GM12873 (cell line): ENCODE measurements around the gene ZFPM1.

Experiments
- TF ChIP-seq, protein P1 (sequence below): IDR thresholded peaks from 2 replicates; pipeline ENCODE4 v1.5.1; 2012; ENCODE audit warnings: low read depth, mild to moderate bottlenecking, moderate library complexity, low read length, control low read depth; ENCODE audit not compliant: insufficient read depth; ENCODE audit errors: missing control alignments

The ZFPM1 gene

DNA sequence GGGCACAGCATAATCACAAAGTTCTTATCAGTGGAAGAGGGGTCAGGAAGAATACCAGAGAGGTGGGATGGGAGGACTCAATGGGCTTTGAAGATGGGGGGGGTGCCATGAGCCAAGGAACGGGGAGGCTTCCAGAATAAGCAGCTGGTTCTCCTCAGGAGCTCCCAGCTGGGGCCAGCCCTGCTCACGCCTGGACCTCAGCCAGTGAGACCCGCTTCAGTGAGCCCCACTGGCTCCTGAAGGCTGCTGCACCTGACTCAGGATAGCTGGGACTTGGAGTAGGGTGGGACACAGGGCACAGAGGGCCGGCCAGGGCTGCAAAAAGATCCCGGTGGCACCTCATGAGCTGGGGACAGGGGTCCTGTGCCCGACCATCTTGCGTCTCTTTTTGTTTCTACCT, 92.7 kb downstream of the ZFPM1 start:
- TF ChIP-seq, protein P1, sequence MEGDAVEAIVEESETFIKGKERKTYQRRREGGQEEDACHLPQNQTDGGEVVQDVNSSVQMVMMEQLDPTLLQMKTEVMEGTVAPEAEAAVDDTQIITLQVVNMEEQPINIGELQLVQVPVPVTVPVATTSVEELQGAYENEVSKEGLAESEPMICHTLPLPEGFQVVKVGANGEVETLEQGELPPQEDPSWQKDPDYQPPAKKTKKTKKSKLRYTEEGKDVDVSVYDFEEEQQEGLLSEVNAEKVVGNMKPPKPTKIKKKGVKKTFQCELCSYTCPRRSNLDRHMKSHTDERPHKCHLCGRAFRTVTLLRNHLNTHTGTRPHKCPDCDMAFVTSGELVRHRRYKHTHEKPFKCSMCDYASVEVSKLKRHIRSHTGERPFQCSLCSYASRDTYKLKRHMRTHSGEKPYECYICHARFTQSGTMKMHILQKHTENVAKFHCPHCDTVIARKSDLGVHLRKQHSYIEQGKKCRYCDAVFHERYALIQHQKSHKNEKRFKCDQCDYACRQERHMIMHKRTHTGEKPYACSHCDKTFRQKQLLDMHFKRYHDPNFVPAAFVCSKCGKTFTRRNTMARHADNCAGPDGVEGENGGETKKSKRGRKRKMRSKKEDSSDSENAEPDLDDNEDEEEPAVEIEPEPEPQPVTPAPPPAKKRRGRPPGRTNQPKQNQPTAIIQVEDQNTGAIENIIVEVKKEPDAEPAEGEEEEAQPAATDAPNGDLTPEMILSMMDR, result no peak

- TF ChIP-seq, protein P1, result no peak
These were observed 95.2 kb downstream of the ZFPM1 start for GRCh38 chr16:88548131-88548874.

DNA sequence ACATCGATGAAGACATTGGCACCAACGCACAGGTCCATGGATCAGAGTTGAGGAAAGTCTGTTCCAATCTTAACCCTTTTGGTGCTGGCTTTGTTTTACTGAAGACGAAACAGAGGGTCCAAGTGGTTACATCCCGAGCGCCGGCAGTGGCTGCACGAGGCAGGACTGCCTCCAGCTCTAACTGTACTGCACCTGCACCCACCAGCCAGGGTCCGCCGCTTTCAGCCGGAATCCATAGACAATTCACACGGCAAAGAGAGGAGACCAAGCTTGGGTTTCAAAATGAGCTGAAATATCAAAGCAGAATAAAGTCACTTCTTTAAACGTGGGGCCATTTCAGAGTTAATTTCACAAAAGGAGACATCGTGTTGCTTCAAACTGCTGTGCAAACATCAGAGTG, 95.9 kb downstream of the ZFPM1 start:
- TF ChIP-seq, protein P1, result no peak

DNA sequence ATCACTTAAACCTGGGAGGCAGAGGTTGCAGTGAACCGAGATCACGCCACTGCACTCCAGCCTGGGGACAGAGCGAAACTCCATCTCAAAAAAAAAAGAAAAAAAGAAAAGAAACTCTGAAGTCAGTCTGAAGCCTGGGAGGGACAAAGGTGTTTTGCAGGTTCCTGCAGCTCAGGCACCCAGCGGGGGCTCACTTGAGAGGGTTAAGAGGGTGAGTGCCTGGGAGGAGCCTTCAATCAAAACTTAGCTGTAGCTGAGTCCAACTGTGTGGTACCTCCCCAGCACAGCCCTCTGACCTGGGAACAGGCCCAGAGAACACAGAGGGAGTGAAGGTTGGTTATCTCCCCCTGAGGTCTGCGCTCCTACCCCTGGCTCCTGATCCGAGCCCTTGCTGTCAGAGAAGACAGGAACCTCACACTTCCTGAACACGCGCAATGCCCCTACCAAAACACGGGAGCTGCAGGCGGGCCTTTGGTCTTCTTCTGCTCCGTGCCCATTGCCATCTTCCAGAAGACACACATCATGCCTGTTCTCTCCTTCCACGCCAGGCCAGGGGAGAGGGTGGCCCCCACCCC, 96.7 kb downstream of the ZFPM1 start:
- TF ChIP-seq, protein P1, result no peak

DNA sequence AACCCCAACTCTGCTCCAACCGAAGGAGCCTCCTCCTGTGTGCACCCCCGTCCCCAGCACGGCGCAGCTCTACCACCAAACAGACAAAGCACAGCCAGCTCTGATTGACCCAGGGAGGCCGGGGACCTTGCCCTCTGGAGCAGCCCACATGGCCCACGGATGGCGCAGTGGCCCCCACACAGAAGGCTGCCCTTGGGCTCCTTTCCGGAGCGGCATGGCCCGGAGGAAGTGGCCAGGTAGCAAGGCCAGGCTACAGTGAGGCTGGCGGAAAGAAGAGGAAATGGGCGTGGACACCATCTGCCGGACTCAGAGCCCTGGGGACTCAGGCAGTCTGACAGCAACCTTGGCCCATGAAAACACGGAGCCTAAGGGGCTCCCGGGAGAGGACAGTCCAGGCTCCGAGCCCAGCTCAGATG, 97.2 kb downstream of the ZFPM1 start:
- TF ChIP-seq, protein P1, result no peak

DNA sequence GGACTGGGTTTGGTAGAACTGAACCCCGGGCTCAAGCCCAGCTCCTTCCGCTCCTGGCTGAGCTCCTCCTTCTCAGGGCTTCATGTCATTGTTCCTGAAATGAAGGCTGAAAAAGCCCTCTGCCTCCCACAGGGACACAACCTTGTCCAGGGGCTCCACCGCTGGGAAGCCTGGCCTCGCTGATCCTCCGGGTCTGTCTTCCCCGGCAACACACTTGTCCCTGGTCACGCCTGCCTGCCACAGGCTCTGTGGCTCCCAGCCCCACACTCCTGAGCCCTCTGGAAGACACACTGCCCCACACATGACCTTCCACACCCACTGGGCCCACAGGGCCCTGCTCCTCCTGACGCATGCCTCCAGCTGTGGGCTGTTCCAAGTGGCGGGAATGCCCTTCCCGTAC, 99.1 kb downstream of the ZFPM1 start:
- TF ChIP-seq, protein P1, result no peak

DNA sequence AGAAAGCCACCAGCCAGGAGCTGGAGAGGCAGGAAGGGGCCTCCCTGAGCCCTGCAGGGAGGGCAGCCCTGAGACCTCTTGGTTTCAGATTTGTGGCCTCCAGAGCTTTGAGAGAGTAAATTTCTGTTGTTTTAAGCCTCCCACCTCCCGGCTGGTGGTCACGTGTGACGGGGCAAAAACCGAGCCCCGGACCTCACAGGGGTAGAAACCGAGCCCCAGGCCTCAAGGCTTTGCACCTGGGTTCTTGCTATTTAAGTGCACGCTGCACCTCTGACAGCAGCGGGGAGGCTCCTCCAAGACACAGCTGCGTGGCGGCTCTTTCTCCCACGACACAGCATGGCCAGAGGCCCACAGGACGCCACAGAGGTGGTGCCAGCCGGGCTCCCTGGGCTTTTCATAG, 99.7 kb downstream of the ZFPM1 start:
- TF ChIP-seq, protein P1, result no peak
